ENCODE results near the gene WNK2. TPM values are rescaled to one million over a fixed set of nuclear protein-coding genes. Genes with fewer than 3 reads are reported as not detected.

The WNK2 gene
- total RNA-seq, 2 experiments from 2014 or later, result 1.7 to 2.8 TPM

- Mint-ChIP-seq H3K4me1 (ENCODE audit: low read depth) (no peaks in the 10 kb centered on the region), H3K27ac (no peak overlapping the region), H3K4me3 (no peak overlapping the region), H3K36me3 (ENCODE audit: low read depth) (no peaks in the 10 kb centered on the region), H3K9me3 (no peaks in the 10 kb centered on the region), H3K27me3 (no peaks in the 10 kb centered on the region)
- TF ChIP-seq CTCF (IDR thresholded peaks at IDR 0.05), result no peak
- intact Hi-C loops (cut with micrococcal nuclease), result no loop called here
- POLR2A ChIA-PET, result no interaction called here
- DNase-seq, result no peak
- CTCF ChIA-PET, result interaction anchor here (0.6 kb wide), 1 partner anchor 260 kb away, joined by 3 read pairs; no protein-coding TSS in a partner anchor
- ATAC-seq, result no peak
Measured at GRCh38 chr9:93168581-93168980, 15.4 kb upstream of the WNK2 start.

- intact Hi-C loops (cut with micrococcal nuclease), result no loop called here
- no peak overlapping the region for H3K27ac Mint-ChIP-seq
- peaks cover 2% of the 10 kb centered on the region for H3K4me1 Mint-ChIP-seq (ENCODE audit: low read depth)
- no peaks in the 10 kb centered on the region for H3K9me3 Mint-ChIP-seq
- no peak for ATAC-seq
- no peaks in the 10 kb centered on the region for H3K36me3 Mint-ChIP-seq (ENCODE audit: low read depth)
- H3K4me3 Mint-ChIP-seq, result no peak overlapping the region
- no peak for TF ChIP-seq CTCF (IDR thresholded peaks at IDR 0.05)
- DNase-seq, result no peak
- POLR2A ChIA-PET, result interaction anchor here (0.7 to 0.9 kb wide), 2 partner anchors 18 to 143 kb away, joined by 3 read pairs; no protein-coding TSS in a partner anchor
- H3K27me3 Mint-ChIP-seq, result no peaks in the 10 kb centered on the region
- CTCF ChIA-PET, result interaction anchor here (1.7 kb wide), 1 partner anchor 8 kb away, joined by 6 read pairs; no protein-coding TSS in a partner anchor
Measured at GRCh38 chr9:93169444-93169843, 14.5 kb upstream of the WNK2 start.

- no peaks in the 10 kb centered on the region for H3K36me3 Mint-ChIP-seq (ENCODE audit: low read depth)
- CTCF ChIA-PET, result interaction anchor here (1.7 kb wide), 1 partner anchor 10 kb away, joined by 6 read pairs; no protein-coding TSS in a partner anchor
- no peaks in the 10 kb centered on the region for H3K27me3 Mint-ChIP-seq
- H3K4me3 Mint-ChIP-seq, result no peak overlapping the region
- no peak for TF ChIP-seq CTCF (IDR thresholded peaks at IDR 0.05)
- H3K27ac Mint-ChIP-seq, result no peak overlapping the region
- intact Hi-C loops (cut with micrococcal nuclease), result no loop called here
- no peak for ATAC-seq
- POLR2A ChIA-PET, result interaction anchor here (0.6 kb wide), 1 partner anchor 189 kb away, joined by 3 read pairs; no protein-coding TSS in a partner anchor
- DNase-seq, result no peak
- peaks cover 2% of the 10 kb centered on the region for H3K4me1 Mint-ChIP-seq (ENCODE audit: low read depth)
- H3K9me3 Mint-ChIP-seq, result no peaks in the 10 kb centered on the region
Measured at GRCh38 chr9:93170571-93170970, 13.4 kb upstream of the WNK2 start.

- ATAC-seq (no peak), DNase-seq (no peak)
- intact Hi-C loops (cut with micrococcal nuclease), result no loop called here
- Mint-ChIP-seq H3K27me3 (no peaks in the 10 kb centered on the region), H3K36me3 (ENCODE audit: low read depth) (no peaks in the 10 kb centered on the region), H3K27ac (no peak overlapping the region), H3K4me1 (ENCODE audit: low read depth) (peaks cover 2% of the 10 kb centered on the region), H3K9me3 (no peaks in the 10 kb centered on the region), H3K4me3 (no peak overlapping the region)
- TF ChIP-seq CTCF (IDR thresholded peaks at IDR 0.05), result no peak
- ChIA-PET CTCF (no interaction called here), POLR2A (no interaction called here)
Measured at GRCh38 chr9:93171261-93171990, 12.5 kb upstream of the WNK2 start.

- Mint-ChIP-seq H3K4me3 (no peak overlapping the region), H3K27ac (no peak overlapping the region), H3K4me1 (ENCODE audit: low read depth) (peaks cover 2% of the 10 kb centered on the region), H3K36me3 (ENCODE audit: low read depth) (no peaks in the 10 kb centered on the region), H3K9me3 (no peaks in the 10 kb centered on the region), H3K27me3 (no peaks in the 10 kb centered on the region)
- intact Hi-C loops (cut with micrococcal nuclease), result no loop called here
- ChIA-PET POLR2A (no interaction called here), CTCF (no interaction called here)
- DNase-seq (no peak), ATAC-seq (no peak)
- TF ChIP-seq CTCF (IDR thresholded peaks at IDR 0.05), result no peak
Measured at GRCh38 chr9:93172666-93173364, 11.1 kb upstream of the WNK2 start.
